ENCODE data around the gene XRRA1.

DNA sequence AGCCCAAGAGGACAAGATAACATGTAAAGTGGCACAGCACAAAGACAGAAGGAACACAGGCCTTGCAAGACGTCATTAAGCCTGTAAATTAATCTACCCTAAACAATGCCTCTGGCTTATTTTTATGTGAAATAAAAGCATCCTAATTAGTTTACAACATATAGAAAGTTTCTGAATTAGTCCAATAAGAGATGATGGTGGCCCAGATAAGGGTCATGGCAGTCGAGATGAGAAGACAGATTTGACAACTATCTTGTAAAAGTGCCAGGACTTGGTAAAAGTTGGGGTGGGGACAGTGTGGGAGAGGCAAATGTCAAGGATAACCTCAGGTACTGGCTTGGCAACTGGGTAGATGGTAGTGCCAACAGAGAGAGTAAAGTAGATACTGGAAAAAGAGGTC is 13.6 kb downstream of the XRRA1 start:
- TF ChIP-seq, protein P1, sequence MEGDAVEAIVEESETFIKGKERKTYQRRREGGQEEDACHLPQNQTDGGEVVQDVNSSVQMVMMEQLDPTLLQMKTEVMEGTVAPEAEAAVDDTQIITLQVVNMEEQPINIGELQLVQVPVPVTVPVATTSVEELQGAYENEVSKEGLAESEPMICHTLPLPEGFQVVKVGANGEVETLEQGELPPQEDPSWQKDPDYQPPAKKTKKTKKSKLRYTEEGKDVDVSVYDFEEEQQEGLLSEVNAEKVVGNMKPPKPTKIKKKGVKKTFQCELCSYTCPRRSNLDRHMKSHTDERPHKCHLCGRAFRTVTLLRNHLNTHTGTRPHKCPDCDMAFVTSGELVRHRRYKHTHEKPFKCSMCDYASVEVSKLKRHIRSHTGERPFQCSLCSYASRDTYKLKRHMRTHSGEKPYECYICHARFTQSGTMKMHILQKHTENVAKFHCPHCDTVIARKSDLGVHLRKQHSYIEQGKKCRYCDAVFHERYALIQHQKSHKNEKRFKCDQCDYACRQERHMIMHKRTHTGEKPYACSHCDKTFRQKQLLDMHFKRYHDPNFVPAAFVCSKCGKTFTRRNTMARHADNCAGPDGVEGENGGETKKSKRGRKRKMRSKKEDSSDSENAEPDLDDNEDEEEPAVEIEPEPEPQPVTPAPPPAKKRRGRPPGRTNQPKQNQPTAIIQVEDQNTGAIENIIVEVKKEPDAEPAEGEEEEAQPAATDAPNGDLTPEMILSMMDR (IDR thresholded peaks at IDR 0.05) = no peak
- TF ChIP-seq ZFX (IDR thresholded peaks at IDR 0.05; ENCODE audit: borderline replicate concordance) = no peak

All from 22Rv1 (cell line).